ENCODE data around the gene F2RL3. TPM values are rescaled to one million over a fixed set of nuclear protein-coding genes. Genes with fewer than 3 reads are reported as not detected.
"Not testable (repeated sequence)": the region's sequence is repeated elsewhere in the genome, so short reads cannot be mapped to it uniquely, and the experiment has no call there.

F2RL3 gene
- total RNA-seq, 2 experiments from 2014 or later = not detected

DNA sequence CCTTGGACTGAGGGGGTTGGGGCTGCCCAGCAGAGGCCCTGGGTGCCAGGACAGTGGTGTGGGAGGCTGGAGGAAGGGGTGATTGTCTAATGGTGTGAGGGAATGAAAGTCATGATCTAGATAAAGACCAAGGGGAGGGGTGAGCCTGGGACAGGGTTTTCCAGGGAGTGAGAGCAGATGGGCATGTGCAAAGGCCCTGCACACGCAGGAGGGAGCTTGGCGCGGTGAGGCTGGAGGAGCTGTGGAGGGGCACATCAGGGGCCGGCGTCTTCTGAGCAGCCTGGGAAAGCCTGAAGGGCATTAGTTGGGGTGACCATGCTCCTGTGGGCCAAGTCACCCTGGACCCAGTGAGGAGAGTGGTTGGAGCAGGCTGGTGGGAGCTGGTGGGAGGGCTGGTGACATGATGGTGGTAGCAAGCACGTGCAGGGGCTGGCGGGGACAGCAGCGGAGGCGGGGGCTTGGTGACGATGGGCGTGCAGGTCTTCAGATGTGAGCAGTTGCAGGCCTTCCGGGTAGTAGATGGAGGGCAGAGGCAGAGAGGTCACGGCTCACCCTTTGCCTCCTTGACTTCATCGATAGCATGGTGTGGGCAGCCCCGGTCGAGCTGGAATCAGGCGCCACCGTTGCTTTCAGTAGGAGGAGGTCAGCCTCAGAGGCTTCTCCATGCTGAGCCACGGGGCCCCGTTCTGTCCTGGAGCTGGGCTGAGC, 20.2 kb upstream of the F2RL3 start:
- peaks cover 11% of the 10 kb centered on the region for H3K36me3 Mint-ChIP-seq
- H3K4me3 Mint-ChIP-seq = no peak overlapping the region
- no peak for DNase-seq

DNA sequence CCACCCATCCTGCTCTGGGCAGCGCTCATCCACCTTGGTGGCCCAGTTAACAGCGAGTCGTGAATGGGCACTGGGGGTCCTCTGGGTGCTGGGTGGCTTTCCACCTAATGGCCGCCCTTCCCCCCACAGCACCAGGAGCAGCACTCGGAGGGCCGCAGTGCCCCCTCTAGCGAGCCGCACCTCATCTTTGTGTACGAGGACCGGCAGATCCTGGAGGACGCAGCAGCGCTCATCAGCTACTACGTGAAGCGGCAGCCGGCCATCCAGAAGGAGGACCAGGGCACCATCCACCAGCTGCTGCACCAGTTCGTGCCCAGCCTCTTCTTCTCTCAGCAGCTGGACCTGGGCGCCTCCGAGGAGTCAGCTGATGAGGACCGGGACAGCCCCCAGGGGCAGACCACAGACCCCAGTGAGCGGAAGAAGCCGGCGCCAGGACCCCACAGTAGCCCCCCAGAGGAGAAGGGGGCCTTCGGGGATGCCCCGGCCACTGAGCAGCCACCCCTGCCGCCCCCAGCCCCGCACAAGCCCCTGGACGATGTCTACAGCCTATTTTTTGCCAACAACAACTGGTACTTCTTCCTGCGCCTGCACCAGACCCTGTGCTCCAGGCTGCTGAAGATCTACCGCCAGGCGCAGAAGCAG, 19.3 kb upstream of the F2RL3 start:
- H3K27me3 Mint-ChIP-seq = no peaks in the 10 kb centered on the region
- H3K9me3 Mint-ChIP-seq = peaks cover 1% of the 10 kb centered on the region
- no peak overlapping the region for H3K4me3 Mint-ChIP-seq
- no peak overlapping the region for H3K27ac Mint-ChIP-seq
- DNase-seq = no peak
- H3K36me3 Mint-ChIP-seq = peaks cover 20% of the 10 kb centered on the region
- H3K4me1 Mint-ChIP-seq = peaks cover 3% of the 10 kb centered on the region

More for the DNA sequence above, 20.2 kb upstream of the F2RL3 start:
- Mint-ChIP-seq H3K4me1 (peaks cover 1% of the 10 kb centered on the region), H3K27me3 (no peaks in the 10 kb centered on the region), H3K27ac (no peak overlapping the region), H3K9me3 (no peaks in the 10 kb centered on the region)

DNA sequence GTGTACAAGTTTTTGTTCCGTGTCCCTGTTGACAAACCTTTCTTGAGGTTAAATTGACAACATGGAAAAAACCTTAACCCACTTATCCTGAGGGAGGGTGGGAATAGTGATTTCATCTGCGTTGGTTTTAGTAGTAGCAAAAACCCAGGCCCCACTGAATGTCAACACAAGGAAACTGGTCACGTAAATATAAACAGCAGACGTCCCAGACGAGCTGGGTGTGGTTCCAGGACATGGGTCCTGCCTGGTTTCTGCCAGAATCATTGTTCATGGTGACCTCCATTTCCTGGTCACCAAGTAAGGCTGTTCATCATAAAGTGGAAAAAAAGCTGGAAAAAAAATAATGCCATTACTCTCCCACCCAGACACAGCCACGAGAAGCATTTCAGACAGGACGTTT, 16.9 kb upstream of the F2RL3 start:
- Mint-ChIP-seq H3K27me3 (no peaks in the 10 kb centered on the region), H3K9me3 (peaks cover 5% of the 10 kb centered on the region), H3K4me1 (peaks cover 11% of the 10 kb centered on the region), H3K27ac (no peak overlapping the region), H3K36me3 (peaks cover 27% of the 10 kb centered on the region), H3K4me3 (no peak overlapping the region)
- DNase-seq = no peak

DNA sequence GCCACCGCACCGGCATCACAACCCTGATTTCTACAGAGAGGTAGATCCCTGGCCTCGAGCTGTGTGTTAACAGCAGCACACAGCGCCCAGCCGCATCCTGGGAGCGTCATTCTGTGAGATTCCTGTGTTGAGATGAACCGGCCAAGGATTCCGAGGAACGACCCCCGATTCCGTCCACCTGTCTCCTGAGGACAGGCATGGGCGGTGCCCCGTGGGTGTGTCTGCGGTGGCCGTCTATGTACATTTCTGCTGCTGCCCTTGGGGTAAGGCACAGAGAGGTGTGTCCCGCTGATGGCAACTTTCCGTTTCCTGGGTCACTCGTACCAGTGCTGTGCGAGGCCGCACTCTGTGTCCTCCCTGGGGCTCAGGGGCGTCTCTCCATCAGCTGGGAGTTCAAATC, 16.1 kb upstream of the F2RL3 start:
- H3K4me3 Mint-ChIP-seq = no peak overlapping the region

DNA sequence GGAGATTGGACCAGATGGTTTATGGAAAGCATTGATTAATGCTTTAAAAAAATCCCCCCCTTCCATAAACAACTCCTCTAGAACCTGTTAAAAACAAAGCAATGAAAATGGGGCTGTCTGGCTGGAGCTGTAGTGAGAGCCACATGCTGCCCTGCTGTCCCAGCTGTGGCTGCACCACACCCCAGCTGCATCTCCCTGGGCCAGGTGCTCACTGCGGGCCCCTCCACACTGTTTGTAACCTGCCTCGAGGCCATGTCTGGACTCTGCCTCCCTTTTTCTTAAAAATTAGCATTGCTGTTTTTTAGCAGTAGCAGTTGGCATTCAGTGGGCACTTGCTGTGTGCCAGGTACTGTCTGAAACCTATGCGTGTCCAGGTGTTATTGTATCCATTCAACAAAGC, 15.2 kb upstream of the F2RL3 start:
- H3K27ac Mint-ChIP-seq = no peak overlapping the region
- H3K4me1 Mint-ChIP-seq = peaks cover 11% of the 10 kb centered on the region
- H3K4me3 Mint-ChIP-seq = no peak overlapping the region
- H3K9me3 Mint-ChIP-seq = peaks cover 5% of the 10 kb centered on the region
- no peaks in the 10 kb centered on the region for H3K27me3 Mint-ChIP-seq
- no peak for DNase-seq
- H3K36me3 Mint-ChIP-seq = peaks cover 29% of the 10 kb centered on the region

More for the DNA sequence above, 16.1 kb upstream of the F2RL3 start:
- DNase-seq = no peak
- Mint-ChIP-seq H3K27me3 (no peaks in the 10 kb centered on the region), H3K4me1 (peaks cover 11% of the 10 kb centered on the region), H3K36me3 (peaks cover 29% of the 10 kb centered on the region), H3K27ac (no peak overlapping the region), H3K9me3 (peaks cover 5% of the 10 kb centered on the region)

DNA sequence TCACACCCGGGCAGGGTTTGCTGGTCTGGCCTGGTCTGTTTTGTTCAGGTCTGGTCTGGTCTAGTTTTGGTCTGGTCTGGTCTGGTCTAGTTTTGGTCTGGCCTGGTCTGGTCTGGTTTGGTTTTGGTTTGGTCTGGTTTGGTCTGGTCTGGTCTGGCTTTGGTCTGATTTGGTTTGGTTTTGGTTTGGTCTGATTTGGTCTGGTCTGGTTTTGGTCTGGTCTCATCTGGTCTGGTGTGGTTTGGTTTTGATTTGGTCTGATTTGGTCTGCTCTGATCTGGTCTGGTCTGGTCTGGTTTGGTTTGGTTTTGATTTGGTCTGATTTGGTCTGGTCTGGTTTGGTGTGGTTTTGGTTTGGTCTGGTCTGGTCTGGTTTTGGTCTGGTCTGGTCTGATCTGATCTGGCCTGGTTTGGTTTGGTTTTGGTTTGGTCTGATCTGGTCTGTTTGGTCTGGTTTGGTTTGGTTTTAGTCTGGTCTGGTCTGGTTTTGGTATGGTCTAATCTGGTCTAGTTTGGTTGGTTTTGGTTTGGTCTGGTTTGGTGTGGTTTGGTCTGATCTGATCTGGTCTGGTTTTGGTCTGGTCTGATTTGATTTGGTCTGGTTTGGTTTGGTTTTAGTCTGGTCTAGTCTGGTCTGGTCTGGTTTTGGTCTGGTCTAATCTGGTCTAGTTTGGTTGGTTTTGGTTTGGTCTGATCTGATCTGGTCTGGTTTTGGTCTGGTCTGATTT, 14.4 kb upstream of the F2RL3 start:
- Mint-ChIP-seq H3K27me3 (no peaks in the 10 kb centered on the region), H3K36me3 (peaks cover 34% of the 10 kb centered on the region), H3K4me3 (no peak overlapping the region), H3K9me3 (peaks cover 5% of the 10 kb centered on the region), H3K4me1 (peaks cover 11% of the 10 kb centered on the region), H3K27ac (peak overlapping the region; percentile 76)
- DNase-seq = no peak

DNA sequence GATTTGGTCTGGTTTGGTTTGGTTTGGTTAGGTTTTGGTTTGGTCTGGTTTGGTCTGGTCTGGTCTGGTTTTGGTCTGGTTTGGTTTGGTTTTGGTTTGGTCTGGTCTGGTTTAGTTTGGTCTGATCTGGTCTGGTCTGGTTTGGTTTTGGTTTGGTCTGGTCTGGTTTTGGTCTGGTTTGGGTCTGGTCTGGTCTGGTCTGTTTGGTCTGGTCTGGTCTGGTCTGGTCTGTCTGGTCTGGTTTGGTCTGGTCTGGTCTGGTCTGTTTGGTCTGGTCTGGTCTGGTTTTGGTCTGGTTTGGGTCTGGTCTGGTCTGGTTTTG, 13.9 kb upstream of the F2RL3 start:
- H3K4me3 Mint-ChIP-seq, H3K9me3 Mint-ChIP-seq, DNase-seq, H3K27me3 Mint-ChIP-seq: not testable (repeated sequence)
- peaks cover 38% of the 10 kb centered on the region for H3K36me3 Mint-ChIP-seq
- H3K4me1 Mint-ChIP-seq = peaks cover 11% of the 10 kb centered on the region
- H3K27ac Mint-ChIP-seq = peak overlapping the region; percentile 76

DNA sequence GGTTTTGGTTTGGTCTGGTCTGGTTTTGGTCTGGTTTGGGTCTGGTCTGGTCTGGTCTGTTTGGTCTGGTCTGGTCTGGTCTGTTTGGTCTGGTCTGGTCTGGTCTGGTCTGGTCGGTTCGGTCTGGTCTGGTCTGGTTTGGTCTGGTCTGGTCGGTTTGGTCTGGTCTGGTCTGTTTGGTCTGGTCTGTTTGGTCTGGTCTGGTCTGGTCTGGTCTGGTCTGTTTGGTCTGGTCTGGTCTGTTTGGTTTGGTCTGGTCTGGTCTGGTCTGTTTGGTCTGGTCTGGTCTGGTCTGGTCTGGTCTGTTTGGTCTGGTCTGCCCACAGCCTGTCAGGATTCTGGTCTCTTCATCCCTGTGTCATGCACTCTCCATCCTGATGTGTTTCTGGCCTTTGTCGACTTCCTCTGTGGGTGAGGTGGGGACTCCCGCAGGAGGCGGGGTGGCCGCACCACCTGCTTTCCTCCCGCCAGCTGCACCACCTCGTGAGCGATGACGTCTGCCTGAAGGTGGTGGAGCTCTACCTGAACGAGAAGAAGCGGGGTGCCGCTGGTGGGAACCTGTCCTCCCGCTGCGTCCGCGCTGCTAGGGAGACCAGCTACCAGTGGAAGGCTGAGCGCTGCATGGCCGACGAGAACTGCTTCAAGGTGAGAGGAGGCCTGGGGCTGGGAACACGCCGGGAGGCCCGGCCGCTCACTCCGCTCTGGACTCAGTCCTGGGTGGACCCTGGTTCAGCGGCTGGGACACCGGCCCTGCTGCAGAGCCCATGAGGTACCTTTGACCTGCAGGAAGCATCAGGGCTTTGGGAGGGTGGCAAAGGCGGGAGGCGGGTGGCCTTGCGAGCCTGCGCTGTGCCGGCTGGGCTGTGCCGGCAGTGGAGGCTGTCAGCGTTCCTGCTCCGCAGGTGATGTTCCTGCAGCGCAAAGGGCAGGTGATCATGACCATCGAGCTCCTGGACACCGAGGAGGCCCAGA, 12.9 kb upstream of the F2RL3 start:
- peaks cover 5% of the 10 kb centered on the region for H3K9me3 Mint-ChIP-seq
- peaks cover 11% of the 10 kb centered on the region for H3K4me1 Mint-ChIP-seq
- no peak overlapping the region for H3K27ac Mint-ChIP-seq
- no peak for DNase-seq
- no peak overlapping the region for H3K4me3 Mint-ChIP-seq
- H3K27me3 Mint-ChIP-seq = no peaks in the 10 kb centered on the region
- peaks cover 47% of the 10 kb centered on the region for H3K36me3 Mint-ChIP-seq

DNA sequence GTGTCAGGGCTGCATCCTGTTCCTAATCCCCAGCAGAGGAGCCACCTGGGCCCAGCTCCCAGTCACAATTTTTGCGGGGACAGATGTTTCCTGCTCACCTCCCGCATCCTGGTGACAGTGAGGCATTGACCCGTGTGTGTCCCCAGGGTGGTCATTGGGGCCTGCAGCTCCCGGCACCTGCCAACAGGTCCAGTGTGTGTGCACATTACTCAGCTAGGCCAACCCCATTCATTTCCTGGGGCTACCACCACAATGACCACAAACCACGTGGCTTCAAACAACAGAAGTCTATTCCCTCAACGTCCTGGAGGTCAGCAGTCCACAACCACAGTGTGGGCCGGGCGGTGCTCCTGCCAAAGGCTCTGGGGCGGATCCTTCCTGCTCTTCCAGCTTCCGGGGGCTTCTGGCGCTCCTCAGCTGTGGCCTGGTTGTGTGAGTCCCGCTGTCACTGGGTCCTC, 11.9 kb upstream of the F2RL3 start:
- H3K9me3 Mint-ChIP-seq = peaks cover 11% of the 10 kb centered on the region
- peaks cover 11% of the 10 kb centered on the region for H3K4me1 Mint-ChIP-seq
- H3K27me3 Mint-ChIP-seq = no peaks in the 10 kb centered on the region

DNA sequence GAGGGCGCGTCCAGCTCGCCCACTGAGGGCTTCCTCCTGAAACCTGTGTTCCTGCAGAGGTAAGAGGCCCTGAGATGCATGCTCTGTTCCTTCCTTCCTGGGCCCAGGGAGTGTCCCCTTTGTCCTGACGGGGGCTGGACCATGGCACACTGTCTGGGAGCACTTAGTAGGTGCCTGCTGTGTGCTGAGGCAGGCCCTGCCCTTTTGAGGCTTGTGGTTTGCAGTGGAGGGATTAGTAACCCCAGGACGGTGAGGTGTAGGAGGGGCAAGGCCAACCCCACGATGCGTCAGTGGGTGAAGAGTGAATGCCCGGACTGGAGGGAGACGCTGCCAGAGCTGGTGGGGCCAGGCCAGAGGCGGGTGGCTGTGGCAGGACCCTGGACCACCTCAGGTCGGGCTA, 11.2 kb upstream of the F2RL3 start:
- peaks cover 18% of the 10 kb centered on the region for H3K9me3 Mint-ChIP-seq
- H3K27me3 Mint-ChIP-seq = no peaks in the 10 kb centered on the region
- DNase-seq = no peak
- peaks cover 11% of the 10 kb centered on the region for H3K4me1 Mint-ChIP-seq
- no peak overlapping the region for H3K27ac Mint-ChIP-seq
- H3K4me3 Mint-ChIP-seq = no peak overlapping the region
- peaks cover 46% of the 10 kb centered on the region for H3K36me3 Mint-ChIP-seq

More for the DNA sequence above, 11.9 kb upstream of the F2RL3 start:
- Mint-ChIP-seq H3K27ac (no peak overlapping the region), H3K36me3 (peaks cover 43% of the 10 kb centered on the region), H3K4me3 (no peak overlapping the region)
- no peak for DNase-seq

DNA sequence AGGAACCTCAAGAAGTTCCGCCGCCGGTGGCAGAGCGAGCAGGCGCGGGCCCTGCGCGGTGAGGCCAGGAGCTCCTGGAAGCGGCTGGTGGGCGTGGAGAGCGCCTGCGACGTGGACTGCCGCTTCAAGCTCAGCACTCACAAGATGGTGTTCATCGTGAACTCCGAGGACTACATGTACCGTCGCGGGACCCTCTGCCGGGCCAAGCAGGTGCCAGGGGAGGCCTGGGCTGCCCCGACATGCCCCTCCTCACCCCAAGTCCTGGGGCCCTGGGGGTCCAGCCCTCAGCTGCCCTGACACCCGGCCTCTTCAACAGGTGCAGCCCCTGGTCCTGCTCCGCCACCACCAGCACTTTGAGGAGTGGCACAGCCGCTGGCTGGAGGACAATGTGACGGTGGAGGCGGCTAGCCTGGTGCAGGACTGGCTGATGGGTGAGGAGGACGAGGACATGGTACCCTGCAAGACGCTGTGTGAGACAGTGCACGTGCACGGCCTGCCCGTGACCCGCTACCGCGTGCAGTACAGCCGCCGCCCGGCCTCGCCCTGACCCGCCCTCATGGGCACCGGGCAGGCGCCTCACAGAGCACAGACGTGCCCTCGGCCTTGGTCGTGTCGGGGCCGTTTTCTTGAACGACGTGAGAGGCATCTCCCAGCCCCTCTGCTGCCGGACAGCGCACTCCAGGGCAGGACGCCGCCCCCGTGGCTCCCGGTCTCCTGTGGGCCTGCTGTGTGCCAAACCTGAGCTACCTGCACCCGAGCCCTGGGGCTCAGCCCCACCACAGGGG, 10.4 kb upstream of the F2RL3 start:
- Mint-ChIP-seq H3K4me1 (peaks cover 11% of the 10 kb centered on the region), H3K36me3 (peaks cover 47% of the 10 kb centered on the region), H3K27me3 (no peaks in the 10 kb centered on the region), H3K4me3 (no peak overlapping the region), H3K9me3 (peaks cover 19% of the 10 kb centered on the region), H3K27ac (no peak overlapping the region)
- no peak for DNase-seq

DNA sequence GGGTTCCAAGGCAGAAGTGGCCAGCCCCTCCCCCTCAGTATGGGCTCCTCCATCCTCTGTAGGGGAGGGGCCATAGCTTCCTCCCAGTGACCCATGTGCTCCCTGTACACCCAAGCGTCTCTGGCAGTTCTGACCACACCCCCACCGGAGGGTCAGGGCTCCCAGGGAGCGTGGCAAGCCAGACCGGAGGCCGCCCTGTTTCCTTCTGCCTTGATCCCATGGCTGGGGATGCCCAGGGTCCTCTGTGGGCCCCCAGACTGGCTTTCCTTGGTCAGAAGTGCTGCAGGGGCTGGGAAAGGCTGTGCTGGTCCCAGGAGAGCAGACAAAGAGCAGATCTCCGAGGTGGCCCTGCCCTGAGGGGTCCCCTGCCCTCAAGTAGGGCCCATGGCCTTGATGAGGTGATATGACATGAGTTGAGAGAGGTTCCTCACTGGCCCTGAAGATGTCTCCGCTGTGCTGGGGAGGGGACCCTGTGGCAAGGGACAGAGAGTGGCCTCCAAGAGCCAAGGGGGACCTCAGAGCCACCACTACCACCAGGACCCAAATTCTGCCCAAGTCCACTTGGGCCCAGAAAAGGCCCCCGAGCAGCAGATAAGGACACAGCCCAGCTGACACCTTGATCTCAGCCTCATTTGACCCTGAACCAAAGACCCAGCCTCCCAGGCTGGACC, 7.8 kb upstream of the F2RL3 start:
- Mint-ChIP-seq H3K27ac (no peak overlapping the region), H3K4me1 (peaks cover under 1% of the 10 kb centered on the region), H3K27me3 (no peaks in the 10 kb centered on the region), H3K4me3 (no peak overlapping the region), H3K36me3 (peaks cover 27% of the 10 kb centered on the region), H3K9me3 (peaks cover 15% of the 10 kb centered on the region)
- DNase-seq = no peak

DNA sequence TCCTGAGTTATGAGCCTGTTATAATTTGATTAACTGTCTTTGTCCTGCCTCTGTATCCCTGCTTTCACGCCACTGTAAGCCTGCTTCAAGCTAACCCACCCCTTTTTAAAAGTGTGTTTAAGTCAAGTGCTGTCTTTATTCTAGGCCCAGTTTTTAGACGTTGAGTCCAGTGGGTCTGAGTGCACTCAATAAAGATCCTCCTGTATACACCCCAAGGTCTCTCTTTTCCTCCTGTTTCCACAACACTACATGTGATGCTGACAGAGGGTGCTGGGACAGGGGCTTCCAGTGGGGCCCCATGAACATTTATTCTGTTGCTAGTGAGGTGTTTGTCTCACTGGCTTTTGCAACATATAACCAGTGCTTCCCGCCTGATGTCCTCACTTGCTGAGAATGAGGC, 6.7 kb upstream of the F2RL3 start:
- Mint-ChIP-seq H3K36me3 (peaks cover 24% of the 10 kb centered on the region), H3K27ac (no peak overlapping the region), H3K4me3 (no peak overlapping the region), H3K4me1 (no peaks in the 10 kb centered on the region), H3K27me3 (no peaks in the 10 kb centered on the region), H3K9me3 (peaks cover 15% of the 10 kb centered on the region)
- DNase-seq = no peak

DNA sequence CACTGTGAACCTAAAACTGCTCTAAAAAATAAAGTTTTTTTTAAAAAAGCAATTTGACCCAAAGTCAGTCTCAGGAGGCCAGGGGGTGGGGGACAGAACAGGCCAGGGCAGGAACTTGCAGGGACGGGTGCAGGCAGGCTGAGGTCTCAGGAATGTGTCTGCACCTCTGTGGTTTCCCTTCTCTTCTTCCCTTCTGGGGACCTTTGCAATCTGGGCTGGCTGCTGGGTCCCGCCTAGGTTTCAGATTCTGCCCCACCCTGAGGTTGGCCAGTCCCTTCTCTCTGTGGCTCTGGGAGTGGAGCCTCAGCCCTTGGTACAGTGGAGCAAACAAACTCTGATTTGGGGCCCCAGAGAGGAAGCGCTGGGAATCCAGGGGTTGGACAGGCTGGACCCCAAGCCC, 5.3 kb upstream of the F2RL3 start:
- peaks cover 22% of the 10 kb centered on the region for H3K36me3 Mint-ChIP-seq

More for the DNA sequence above, 5.3 kb upstream of the F2RL3 start:
- H3K4me3 Mint-ChIP-seq = no peak overlapping the region
- no peak overlapping the region for H3K27ac Mint-ChIP-seq
- peaks cover 1% of the 10 kb centered on the region for H3K4me1 Mint-ChIP-seq
- DNase-seq = no peak
- peaks cover 15% of the 10 kb centered on the region for H3K9me3 Mint-ChIP-seq
- peaks cover 10% of the 10 kb centered on the region for H3K27me3 Mint-ChIP-seq

All from activated naive CD8-positive, alpha-beta T cell treated with anti-CD3 and anti-CD28 coated beads for 36 hours (primary cell).